GM12878 (cell line): ENCODE data around the gene RFTN2. TPM values are rescaled to one million over a fixed set of nuclear protein-coding genes. Genes with fewer than 3 reads are reported as not detected.

Experiments
- ATAC-seq: fragments of 200-7000 bp; cut with Tn5 transposase; 3 replicates; pipeline ENCODE4 v1.9.1; 2020; ENCODE audit warnings: mild to moderate bottlenecking, moderate library complexity
- BruUV-seq: library from RNA; stranded (reverse); fragments of 400-500 nt; replicated peaks from 2 replicates; lab custom pipeline; 2021; lab: Mats Ljungman, UMichigan
- CTCF ChIA-PET: fragments of 300-600 bp; sonication (Branson Sonifier 250); formaldehyde crosslinking; extraction: SDS; loops from one replicate; lab custom pipeline; 2021; ENCODE audit warnings: inconsistent platforms; lab: Yijun Ruan, JAX
- POLR2A ChIA-PET: fragments of 350-600 bp; formaldehyde crosslinking; extraction: SDS; loops from one replicate; lab custom pipeline; 2021; ENCODE audit warnings: inconsistent platforms; lab: Charles Lee
- RAD21 ChIA-PET: fragments of 300-600 bp; sonication (Branson Sonifier 250); formaldehyde crosslinking; loops from one replicate; lab custom pipeline; 2023; ENCODE audit warnings: antibody characterized with exemption; ENCODE audit not compliant: unreplicated experiment; lab: Charles Lee
- SMC1A ChIA-PET: fragments of 300-600 bp; sonication (Branson Sonifier 250); formaldehyde crosslinking; loops from one replicate; lab custom pipeline; 2023; ENCODE audit not compliant: unreplicated experiment, uncharacterized antibody; lab: Charles Lee
- DNase-seq: peaks from one replicate; pipeline ENCODE4 v3.0.0-alpha.2; 2011; ENCODE audit warnings: low read depth, low spot score
- FAIRE-seq: peaks from 3 replicates; lab custom pipeline; 2011; peaks lifted over from hg19 to GRCh38; lab: Jason Lieb, UNC
- H2AFZ ChIP-seq: 2 replicates; pipeline ENCODE4 v1.6.0; 2011; ENCODE audit warnings: low read depth, low read length, control low read depth; ENCODE audit not compliant: control insufficient read depth
- H3K27ac ChIP-seq: 2 replicates; pipeline ENCODE4 v1.5.1; 2011; ENCODE audit warnings: control low read depth; ENCODE audit not compliant: control insufficient read depth, insufficient read depth
- H3K27me3 ChIP-seq, 2 experiments: replicated peaks in 1 of 2; 2 replicates each; pipeline versions ENCODE4 v1.6.0 to v1.6.1; 2011; ENCODE audit warnings: low read length in 1 of 2; ENCODE audit not compliant: control insufficient read depth in 2 of 2, insufficient read depth in 2 of 2
- H3K36me3 ChIP-seq, 2 experiments: 2 replicates each; pipeline ENCODE4 v1.5.1; 2011; ENCODE audit warnings: low read length in 1 of 2; ENCODE audit not compliant: control insufficient read depth in 2 of 2, insufficient read depth in 2 of 2
- H3K4me1 ChIP-seq: 2 replicates; pipeline ENCODE4 v1.6.1; 2011; ENCODE audit warnings: mild to moderate bottlenecking, low read length, moderate library complexity, mixed read lengths; ENCODE audit not compliant: control insufficient read depth, insufficient read depth
- H3K4me2 ChIP-seq: 2 replicates; pipeline ENCODE4 v1.6.0; 2011; ENCODE audit warnings: control low read depth; ENCODE audit not compliant: control insufficient read depth, insufficient read depth
- H3K4me3 ChIP-seq: fragments of 200-600 bp; sonication (generic); 2 replicates; pipeline ENCODE4 v1.5.1; 2016
- H3K79me2 ChIP-seq: 2 replicates; pipeline ENCODE4 v1.6.0; 2011; ENCODE audit warnings: low read length; ENCODE audit not compliant: control insufficient read depth, insufficient read depth
- H3K9ac ChIP-seq: 2 replicates; pipeline ENCODE4 v1.8.0; 2011; ENCODE audit warnings: low read length, control low read depth, mixed read lengths; ENCODE audit not compliant: control insufficient read depth, insufficient read depth
- H3K9me3 ChIP-seq: replicated peaks from 3 replicates; pipeline ENCODE4 v1.5.1; 2011; ENCODE audit warnings: mild to moderate bottlenecking, low read length; ENCODE audit not compliant: control insufficient read depth, insufficient read depth
- H4K20me1 ChIP-seq: 2 replicates; pipeline ENCODE4 v1.6.0; 2011; ENCODE audit not compliant: control insufficient read depth, insufficient read depth
- CBX3 ChIP-seq: fragments of 200-600 bp; sonication (generic); IDR thresholded peaks from 2 replicates; pipeline ENCODE4 v1.6.1; 2016; ENCODE audit warnings: low read depth, borderline replicate concordance
- CREB1 ChIP-seq: IDR thresholded peaks from 2 replicates; pipeline ENCODE4 v1.6.1; 2012; ENCODE audit warnings: low read depth, mild to moderate bottlenecking, inconsistent platforms
- GABPA ChIP-seq: IDR thresholded peaks from 2 replicates; pipeline ENCODE4 v1.6.1; 2014; ENCODE audit warnings: antibody characterized with exemption, low read depth, mild to moderate bottlenecking, inconsistent platforms
- HCFC1 ChIP-seq: fragments of 150-350 bp; IDR thresholded peaks from 2 replicates; pipeline ENCODE4 v1.6.1; 2014; ENCODE audit warnings: low read length
- HDAC6 ChIP-seq: fragments of 200-600 bp; sonication (generic); IDR thresholded peaks from one replicate; pipeline ENCODE4 v1.8.0; 2017; ENCODE audit warnings: antibody characterized with exemption; ENCODE audit not compliant: unreplicated experiment
- HDGF ChIP-seq: fragments of 450-650 bp; IDR thresholded peaks from 2 replicates; pipeline ENCODE4 v1.6.1; 2016; ENCODE audit warnings: antibody characterized with exemption
- MTA2 ChIP-seq: fragments of 450-650 bp; IDR thresholded peaks from 2 replicates; pipeline ENCODE4 v1.6.1; 2016; ENCODE audit warnings: low read depth, mild to moderate bottlenecking, moderate library complexity
- MYC ChIP-seq: IDR thresholded peaks from 2 replicates; pipeline ENCODE4 v1.6.1; 2011; ENCODE audit warnings: mild to moderate bottlenecking, low read length, moderate library complexity, inconsistent platforms; ENCODE audit not compliant: insufficient read depth, insufficient replicate concordance, insufficient read length, severe bottlenecking
- NFYB ChIP-seq: IDR thresholded peaks from 2 replicates; pipeline ENCODE4 v1.6.1; 2011; ENCODE audit warnings: low read depth, mild to moderate bottlenecking, low read length, improper control_type of control experiment, moderate library complexity; ENCODE audit not compliant: insufficient read depth
- POLR2A ChIP-seq: IDR thresholded peaks from 2 replicates; pipeline ENCODE4 v1.6.1; 2011; ENCODE audit warnings: low read depth, mild to moderate bottlenecking, low read length
- RELA ChIP-seq: fragments of 450-650 bp; IDR thresholded peaks from 2 replicates; pipeline ENCODE4 v1.8.0; 2014; ENCODE audit warnings: borderline replicate concordance; ENCODE audit not compliant: partially characterized antibody
- RUNX3 ChIP-seq: IDR thresholded peaks from 2 replicates; pipeline ENCODE4 v1.6.1; 2012; ENCODE audit warnings: low read length, inconsistent platforms
- SMAD1 ChIP-seq: fragments of 450-650 bp; IDR thresholded peaks from 2 replicates; pipeline ENCODE4 v1.6.1; 2018; ENCODE audit warnings: mild to moderate bottlenecking, low read depth; ENCODE audit not compliant: partially characterized antibody
- SREBF2 ChIP-seq: IDR thresholded peaks from 2 replicates; pipeline ENCODE4 v1.6.1; 2012; ENCODE audit warnings: mild to moderate bottlenecking, low read length
- SUPT20H ChIP-seq: IDR thresholded peaks from 2 replicates; pipeline ENCODE4 v1.6.1; 2011; ENCODE audit warnings: low read depth, mild to moderate bottlenecking, low read length, moderate library complexity, borderline replicate concordance; ENCODE audit not compliant: control insufficient read depth
- TBL1XR1 ChIP-seq: IDR thresholded peaks from 2 replicates; pipeline ENCODE4 v1.6.1; 2012; ENCODE audit warnings: low read depth, low read length, improper control_type of control experiment
- TCF3 ChIP-seq: IDR thresholded peaks from 2 replicates; pipeline ENCODE4 v1.6.1; 2012; ENCODE audit warnings: low read depth, mild to moderate bottlenecking, low read length, borderline replicate concordance; ENCODE audit not compliant: insufficient read depth
- ZBED1 ChIP-seq: IDR thresholded peaks from 2 replicates; pipeline ENCODE4 v1.6.1; 2016; ENCODE audit warnings: borderline replicate concordance
- ZBTB40 ChIP-seq: fragments of 450-650 bp; IDR thresholded peaks from 2 replicates; pipeline ENCODE4 v1.6.1; 2016; ENCODE audit warnings: mild to moderate bottlenecking, moderate library complexity, borderline replicate concordance
- ZNF24 ChIP-seq: fragments of 450-650 bp; IDR thresholded peaks from 2 replicates; pipeline ENCODE4 v1.6.1; 2017; ENCODE audit warnings: antibody characterized with exemption, mild to moderate bottlenecking
- ZNF384 ChIP-seq: IDR thresholded peaks from 2 replicates; pipeline ENCODE4 v1.6.1; 2012; ENCODE audit warnings: low read depth, mild to moderate bottlenecking, low read length, improper control_type of control experiment, borderline replicate concordance
- WGBS: methylation state at CpG from one replicate; pipeline ENCODE4 v1.1.6; 2016; ENCODE audit warnings: low lambda C conversion rate; ENCODE audit not compliant: insufficient replicate concordance, insufficient coverage; ENCODE audit errors: missing lambda C conversion rate; 5-methylcytosine and 5-hydroxymethylcytosine counted together
- in situ Hi-C: fragments of 300-500 bp; cut with MboI; formaldehyde crosslinking; loops from 9 replicates; pipeline ENCODE4 v1.14.3; 2018; ENCODE audit warnings: mixed read lengths
- intact Hi-C: fragments of 100-400 bp; cut with micrococcal nuclease; formaldehyde crosslinking; loops from one replicate; pipeline ENCODE4 v1.14.2; 2022; ENCODE audit not compliant: unreplicated experiment
- polyA plus RNA-seq, 11 experiments: library from polyadenylated mRNA; depleted of rRNA in 4 of 11; unstranded in 6 of 11; stranded (reverse) in 5 of 11; fragments of >200 nt; fragmentation: Nextera tagmentation in 4 of 11; fragmentation: Illumina TruSeq in 1 of 11; extraction: Ambion mirVana in 4 of 11; extraction: Trizol in 1 of 11; gene quantifications; 1 replicate in 1 of 11; 2 replicates in 10 of 11; pipeline versions ENCODE4 v1.2.1 to v1.2.3, GENCODE V29; 2011 to 2016; ENCODE audit warnings: inconsistent platforms in 2 of 11, missing spikeins in 2 of 11, low read depth in 1 of 11
- total RNA-seq, 4 experiments: library from RNA; depleted of rRNA in 3 of 4; stranded (reverse); fragments of >200 nt in 3 of 4; fragmentation: Illumina TruSeq in 1 of 4; extraction: Trizol in 1 of 4; gene quantifications; 2 replicates each; pipeline versions ENCODE4 v1.2.1 to v1.2.3, GENCODE V29; 2013 to 2021

RFTN2 gene
- total and polyA plus RNA-seq, 10 of the 15 experiments (the other 5 are each of a cell fraction or from before 2014, with no cell fraction given) = 0.09 to 0.23 TPM; not detected in 8

- TF ChIP-seq POLR2A (no peak), HDAC6 (no peak)
- TF ChIP-seq, all 136 proteins: peak for 0
Observed at GRCh38 chr2:197559681-197560080, 115.7 kb downstream of the RFTN2 start (continued).

GRCh38 chr2:197558393-197558792, 117.0 kb downstream of the RFTN2 start:
- Histone ChIP-seq H3K4me2 (no peak overlapping the region), H2AFZ (no peak overlapping the region), H3K36me3 (peaks cover 0 to 2% of the 10 kb centered on the region in 2 experiments; a peak in 1 of 4 replicates), H3K4me1 (no peaks in the 10 kb centered on the region), H3K27ac (no peak overlapping the region), H3K27me3 (no peaks in the 10 kb centered on the region), H3K79me2 (no peaks in the 10 kb centered on the region), H3K4me3 (no peak overlapping the region), H3K9ac (no peak overlapping the region), H4K20me1 (no peaks in the 10 kb centered on the region), H3K9me3 (no peaks in the 10 kb centered on the region)
- CTCF ChIA-PET = no interaction called here
- RAD21 ChIA-PET = no interaction called here
- no TSS peak for BruUV-seq
- WGBS = 96% methylated on average over 3 of the region's 3 CpGs
- in situ Hi-C loops (no loop called here), intact Hi-C loops (no loop called here)
- SMC1A ChIA-PET = no interaction called here
- POLR2A ChIA-PET = interaction anchor here (0.7 kb wide), 1 partner anchor 123 kb away, joined by 3 read pairs; the partner anchor contains the start of gene SF3B1
- ATAC-seq = no peak
- TF ChIP-seq CREB1 (no peak), MYC (no peak), HCFC1 (no peak), TBL1XR1 (no peak), SMAD1 (no peak), SREBF2 (no peak), GABPA (no peak), NFYB (no peak), SUPT20H (no peak), RELA (no peak), ZBTB40 (no peak), TCF3 (no peak), RUNX3 (no peak), ZNF24 (no peak), ZNF384 (no peak), ZBED1 (no peak), CBX3 (no peak), HDGF (no peak), MTA2 (no peak)
- no peak for DNase-seq
- FAIRE-seq = no peak
